CD4-positive, alpha-beta memory T cell (primary cell): ENCODE data around the gene TGM6. TPM values are rescaled to one million over a fixed set of nuclear protein-coding genes. Genes with fewer than 3 reads are reported as not detected.

Source experiments
- CTCF ChIA-PET: fragments of 350-600 bp; sonication (Branson Sonifier 250); formaldehyde crosslinking; loops from one replicate; lab custom pipeline; 2021; ENCODE audit warnings: inconsistent platforms; ENCODE audit not compliant: partially characterized antibody; lab: Charles Lee
- POLR2A ChIA-PET: fragments of 350-600 bp; sonication (Branson Sonifier 250); formaldehyde crosslinking; loops from one replicate; lab custom pipeline; 2021; ENCODE audit not compliant: partially characterized antibody; lab: Charles Lee
- DNase-seq, 5 donors: peaks; one replicate each; pipeline versions ENCODE4 v3.0.0 to v3.0.0-alpha.2; 2020 to 2022; ENCODE audit warnings: mixed read lengths in 1 of 5
- H3K27ac ChIP-seq: one replicate; pipeline ENCODE4 v1.7.0; 2013; ENCODE audit warnings: low read depth, low read length
- H3K27me3 ChIP-seq: 2 replicates; pipeline ENCODE4 v1.7.0; 2013; ENCODE audit warnings: mild to moderate bottlenecking, low read length, moderate library complexity; ENCODE audit not compliant: insufficient read depth
- H3K36me3 ChIP-seq: 2 replicates; pipeline ENCODE4 v1.7.0; 2013; ENCODE audit warnings: mild to moderate bottlenecking, low read length, moderate library complexity; ENCODE audit not compliant: insufficient read depth
- H3K4me1 ChIP-seq: 2 replicates; pipeline ENCODE4 v1.7.0; 2013; ENCODE audit warnings: mild to moderate bottlenecking, low read length, moderate library complexity; ENCODE audit not compliant: insufficient read depth
- H3K4me3 ChIP-seq, 2 donors: one replicate each; pipeline ENCODE4 v1.7.0; 2013; ENCODE audit warnings: low read length in 2 of 2, mild to moderate bottlenecking in 1 of 2
- H3K9me3 ChIP-seq, 2 donors: one replicate each; pipeline ENCODE4 v1.7.0; 2013; ENCODE audit warnings: low read length in 2 of 2, control low read depth in 1 of 2; ENCODE audit not compliant: control insufficient read depth in 1 of 2
- H3K27ac Mint-ChIP-seq, 7 donors: one replicate each; pipeline ENCODE4 v1.8.0; 2020 to 2021; ENCODE audit warnings: mixed read lengths in 7 of 7, mild to moderate bottlenecking in 6 of 7, inconsistent platforms in 3 of 7, moderate library complexity in 3 of 7
- H3K27me3 Mint-ChIP-seq, 2 donors: one replicate each; pipeline ENCODE4 v1.8.0; 2020 to 2021; ENCODE audit warnings: mixed read lengths in 2 of 2
- H3K36me3 Mint-ChIP-seq, 2 donors: one replicate each; pipeline ENCODE4 v1.8.0; 2020 to 2021; ENCODE audit warnings: mixed read lengths in 2 of 2, inconsistent platforms in 1 of 2, mild to moderate bottlenecking in 1 of 2
- H3K4me1 Mint-ChIP-seq, 4 donors: one replicate each; pipeline ENCODE4 v1.8.0; 2020 to 2021; ENCODE audit warnings: mixed read lengths in 4 of 4, mild to moderate bottlenecking in 1 of 4
- H3K4me3 Mint-ChIP-seq, 8 donors: one replicate each; pipeline ENCODE4 v1.8.0; 2020 to 2021; ENCODE audit warnings: mixed read lengths in 8 of 8, mild to moderate bottlenecking in 7 of 8, moderate library complexity in 6 of 8, inconsistent platforms in 3 of 8
- H3K9me3 Mint-ChIP-seq, 8 donors: one replicate each; pipeline ENCODE4 v1.8.0; 2020 to 2021; ENCODE audit warnings: mixed read lengths in 8 of 8, mild to moderate bottlenecking in 5 of 8, inconsistent platforms in 3 of 8, moderate library complexity in 1 of 8
- intact Hi-C: fragments of 100-400 bp; cut with micrococcal nuclease; formaldehyde crosslinking; loops from one replicate; pipeline ENCODE4 v1.15.1; 2023
- polyA plus RNA-seq, 2 donors: library from polyadenylated mRNA; unstranded; fragments of 300-500 nt; fragmentation: Illumina TruSeq; gene quantifications; one replicate each; pipeline ENCODE4 v1.2.3, GENCODE V29; 2021
- total RNA-seq, 2 experiments: library from RNA; stranded (reverse); gene quantifications; one replicate each; pipeline ENCODE4 v1.2.3, GENCODE V29; 2021

Gene TGM6
- total and polyA plus RNA-seq, 4 experiments from 2014 or later: not detected

DNA sequence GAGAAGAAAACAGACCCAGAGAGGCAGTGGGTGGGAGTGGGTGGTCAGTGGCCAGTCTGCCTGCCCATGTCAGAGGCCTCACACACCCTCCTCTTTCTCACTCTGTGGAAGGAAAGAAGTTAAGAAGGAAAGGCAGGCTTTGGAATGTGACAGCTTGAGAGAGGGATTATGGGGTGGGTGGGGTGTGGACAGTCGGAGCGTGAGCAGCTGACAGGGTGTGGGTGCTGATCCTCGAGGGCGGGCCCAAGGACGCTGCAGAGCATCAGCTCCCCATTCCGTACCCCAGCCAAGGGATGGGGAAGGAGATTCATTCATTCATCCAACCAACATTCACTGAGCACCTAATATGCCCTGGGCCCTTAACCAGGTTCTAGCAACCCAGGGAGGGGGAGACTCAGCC, 4.8 kb downstream of the TGM6 start:
- POLR2A ChIA-PET: no interaction called here
- Mint-ChIP-seq H3K27ac (no peak overlapping the region), H3K4me3 (no peak overlapping the region), H3K36me3 (no peaks in the 10 kb centered on the region), H3K9me3 (peaks cover 3 to 34% (median 18%) of the 10 kb centered on the region in 8 donors), H3K4me1 (peaks cover 4 to 9% (median 6%) of the 10 kb centered on the region in 4 donors), H3K27me3 (peaks cover 0 to under 1% of the 10 kb centered on the region in 2 donors)
- no peak for DNase-seq
- Histone ChIP-seq H3K4me1 (peaks cover 2% of the 10 kb centered on the region), H3K4me3 (no peak overlapping the region), H3K27me3 (no peaks in the 10 kb centered on the region), H3K27ac (no peak overlapping the region), H3K36me3 (no peaks in the 10 kb centered on the region), H3K9me3 (peaks cover 5% of the 10 kb centered on the region in 2 donors)
- CTCF ChIA-PET: interaction anchor here (1.5 kb wide), 1 partner anchor 10 kb away, joined by 3 read pairs; no protein-coding TSS in a partner anchor
- intact Hi-C loops: no loop called here

DNA sequence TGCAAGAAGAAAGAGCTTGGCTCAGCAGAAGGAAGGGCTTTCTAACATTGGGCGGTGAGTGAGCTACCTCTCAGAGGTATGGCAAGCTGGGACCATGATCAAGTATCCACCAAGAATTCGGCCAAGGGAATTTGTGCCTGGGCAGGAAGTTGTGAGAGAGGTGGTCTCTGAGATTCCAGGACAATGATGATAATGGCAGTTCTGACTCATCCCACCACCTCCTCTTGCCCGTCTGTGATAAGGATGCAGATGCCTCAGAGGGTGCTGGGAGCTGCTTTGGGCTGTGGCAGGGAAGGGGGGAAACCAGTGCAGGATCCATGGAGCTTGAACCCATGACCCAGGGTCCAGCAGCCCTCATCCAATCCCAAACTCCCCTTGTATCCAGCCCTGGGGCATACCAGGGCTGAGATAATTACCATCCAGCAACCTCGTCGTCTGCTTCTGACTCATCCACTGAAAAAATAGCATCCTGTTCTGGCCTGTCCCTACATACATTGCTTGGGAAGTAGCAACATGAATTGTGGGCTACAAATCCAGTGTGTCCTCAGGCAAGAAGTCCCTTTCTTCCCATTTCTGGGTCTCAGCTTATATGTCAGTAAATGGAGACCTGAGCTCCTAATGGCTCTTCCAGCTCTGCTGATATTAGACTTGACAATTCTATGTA, 5.9 kb downstream of the TGM6 start:
- Mint-ChIP-seq H3K27me3 (peaks cover 0 to 4% of the 10 kb centered on the region in 2 donors), H3K27ac (peak overlapping the region in 2 of 7 donors; percentile 24 to 53), H3K4me1 (peaks cover 3 to 5% (median 4%) of the 10 kb centered on the region in 4 donors), H3K36me3 (no peaks in the 10 kb centered on the region), H3K9me3 (peaks cover 3 to 34% (median 18%) of the 10 kb centered on the region in 8 donors), H3K4me3 (peak overlapping the region in 1 of 8 donors; percentile 20)
- no peaks in the 10 kb centered on the region for H3K4me1 ChIP-seq
- H3K27me3 ChIP-seq: no peaks in the 10 kb centered on the region
- H3K27ac ChIP-seq: no peak overlapping the region
- intact Hi-C loops: no loop called here
- CTCF ChIA-PET: interaction anchor here (0.9 to 1.5 kb wide), 7 partner anchors 9 to 84 kb away, joined by 3 to 7 read pairs (median 3); partner anchors contain the start of gene SNRPB
- no peaks in the 10 kb centered on the region for H3K36me3 ChIP-seq
- no peak for DNase-seq
- no peak overlapping the region for H3K4me3 ChIP-seq
- POLR2A ChIA-PET: no interaction called here
- peaks cover 5% of the 10 kb centered on the region in 2 donors for H3K9me3 ChIP-seq

DNA sequence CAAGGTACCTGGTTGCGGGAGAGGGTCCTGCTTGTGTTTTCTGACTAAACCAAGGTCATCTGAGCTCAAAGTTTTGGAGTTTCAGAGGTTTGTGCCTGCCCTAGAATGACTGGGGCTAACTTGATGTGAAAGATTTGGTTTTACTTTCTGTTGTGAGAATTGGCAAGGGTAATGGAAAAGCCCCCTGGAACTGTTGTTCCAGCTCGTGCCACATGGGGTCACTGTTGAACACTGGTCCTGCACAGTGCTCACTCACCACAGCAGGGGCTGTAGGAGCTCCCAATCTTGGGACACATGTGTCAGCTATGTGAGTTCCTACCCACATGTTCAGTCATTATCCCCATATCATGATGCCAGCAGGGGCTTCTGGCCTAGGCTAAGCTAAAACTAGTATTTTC, 6.5 kb downstream of the TGM6 start:
- Histone ChIP-seq H3K36me3 (no peaks in the 10 kb centered on the region), H3K27me3 (no peaks in the 10 kb centered on the region), H3K4me3 (no peak overlapping the region), H3K27ac (no peak overlapping the region), H3K9me3 (peaks cover 5% of the 10 kb centered on the region in 2 donors), H3K4me1 (no peaks in the 10 kb centered on the region)
- peaks cover 3 to 34% (median 18%) of the 10 kb centered on the region in 8 donors for H3K9me3 Mint-ChIP-seq
- DNase-seq: peak; percentile 18 to 54 (median 28)
- peaks cover 0 to 4% of the 10 kb centered on the region in 2 donors for H3K27me3 Mint-ChIP-seq
- intact Hi-C loops: no loop called here
- peaks cover 3 to 5% (median 4%) of the 10 kb centered on the region in 4 donors for H3K4me1 Mint-ChIP-seq
- no peak overlapping the region for H3K4me3 Mint-ChIP-seq
- peak overlapping the region in 1 of 7 donors; percentile 53 for H3K27ac Mint-ChIP-seq
- H3K36me3 Mint-ChIP-seq: no peaks in the 10 kb centered on the region
- CTCF ChIA-PET: interaction anchor here (0.9 to 1.5 kb wide), 7 partner anchors 9 to 84 kb away, joined by 3 to 7 read pairs (median 3); partner anchors contain the start of gene SNRPB
- POLR2A ChIA-PET: no interaction called here

- H3K36me3 ChIP-seq: no peaks in the 10 kb centered on the region
- H3K27ac Mint-ChIP-seq: no peak overlapping the region
- ChIA-PET POLR2A (no interaction called here), CTCF (interaction anchor here (0.9 to 1.3 kb wide), 2 partner anchors 66 to 83 kb away, joined by 3 to 7 read pairs; partner anchors contain the start of gene SNRPB)
- H3K36me3 Mint-ChIP-seq: no peaks in the 10 kb centered on the region
- no peaks in the 10 kb centered on the region for H3K4me1 ChIP-seq
- peaks cover 3 to 34% (median 18%) of the 10 kb centered on the region in 8 donors for H3K9me3 Mint-ChIP-seq
- H3K27me3 ChIP-seq: no peaks in the 10 kb centered on the region
- no peak overlapping the region for H3K4me3 ChIP-seq
- H3K4me3 Mint-ChIP-seq: no peak overlapping the region
- intact Hi-C loops: no loop called here
- H3K27me3 Mint-ChIP-seq: peaks cover 0 to 4% of the 10 kb centered on the region in 2 donors
- H3K27ac ChIP-seq: no peak overlapping the region
- H3K4me1 Mint-ChIP-seq: peaks cover 3 to 5% (median 4%) of the 10 kb centered on the region in 4 donors
- peaks cover 5% of the 10 kb centered on the region in 2 donors for H3K9me3 ChIP-seq
- DNase-seq: no peak
Observed at GRCh38 chr20:2387580-2387979, 6.9 kb downstream of the TGM6 start.

GRCh38 chr20:2390951-2391675, 10.4 kb downstream of the TGM6 start:
- POLR2A ChIA-PET: no interaction called here

GRCh38 chr20:2394411-2395055, 13.8 kb downstream of the TGM6 start:
- Histone ChIP-seq H3K27me3 (no peaks in the 10 kb centered on the region), H3K9me3 (no peaks in the 10 kb centered on the region), H3K36me3 (no peaks in the 10 kb centered on the region), H3K27ac (no peak overlapping the region), H3K4me3 (no peak overlapping the region), H3K4me1 (no peaks in the 10 kb centered on the region)
- peaks cover 4% of the 10 kb centered on the region in 2 donors for H3K27me3 Mint-ChIP-seq
- no peaks in the 10 kb centered on the region for H3K4me1 Mint-ChIP-seq
- peaks cover 0 to 13% (median 4%) of the 10 kb centered on the region in 8 donors for H3K9me3 Mint-ChIP-seq
- POLR2A ChIA-PET: no interaction called here
- DNase-seq: no peak
- H3K4me3 Mint-ChIP-seq: no peak overlapping the region
- intact Hi-C loops: no loop called here
- no peak overlapping the region for H3K27ac Mint-ChIP-seq
- no peaks in the 10 kb centered on the region for H3K36me3 Mint-ChIP-seq
- CTCF ChIA-PET: no interaction called here

More at GRCh38 chr20:2390951-2391675, 10.4 kb downstream of the TGM6 start:
- Mint-ChIP-seq H3K27ac (no peak overlapping the region), H3K4me1 (peaks cover 0 to 5% (median 2%) of the 10 kb centered on the region in 4 donors), H3K4me3 (no peak overlapping the region), H3K36me3 (no peaks in the 10 kb centered on the region), H3K27me3 (peaks cover 0 to 4% of the 10 kb centered on the region in 2 donors), H3K9me3 (peaks cover 3 to 33% (median 17%) of the 10 kb centered on the region in 8 donors)
- no peaks in the 10 kb centered on the region for H3K4me1 ChIP-seq
- peaks cover 5% of the 10 kb centered on the region in 2 donors for H3K9me3 ChIP-seq
- CTCF ChIA-PET: no interaction called here
- intact Hi-C loops: no loop called here
- H3K27ac ChIP-seq: no peak overlapping the region
- H3K4me3 ChIP-seq: no peak overlapping the region
- H3K27me3 ChIP-seq: no peaks in the 10 kb centered on the region
- H3K36me3 ChIP-seq: no peaks in the 10 kb centered on the region
- DNase-seq: no peak
